HepG2 (cell line): ENCODE measurements around the gene CHN2. TPM values are rescaled to one million over a fixed set of nuclear protein-coding genes. Genes with fewer than 3 reads are reported as not detected.

Experiments
- ARID2 ChIP-seq: sonication (generic); formaldehyde crosslinking; IDR thresholded peaks from 2 replicates; pipeline ENCODE4 v1.8.1; 2022; ENCODE audit warnings: mild to moderate bottlenecking, missing genetic modification reagents, borderline replicate concordance
- CCAR2 ChIP-seq: fragments of 200-400 bp; formaldehyde crosslinking; optimal IDR thresholded peaks from 2 replicates; pipeline ENCODE3; 2018; ENCODE audit warnings: low read depth, mild to moderate bottlenecking, low read length, moderate library complexity
- DMAP1 ChIP-seq: IDR thresholded peaks from 2 replicates; pipeline ENCODE4 v1.6.1; 2016
- ETV5 ChIP-seq: IDR thresholded peaks from 2 replicates; pipeline ENCODE4 v1.6.1; 2018; ENCODE audit warnings: missing biosample characterization, missing genetic modification reagents, inconsistent platforms, borderline replicate concordance
- GTF2F1 ChIP-seq: fragments of 150-350 bp; IDR thresholded peaks from 2 replicates; pipeline ENCODE4 v1.6.1; 2014; ENCODE audit warnings: low read length
- HOXA5 ChIP-seq: sonication (generic); formaldehyde crosslinking; IDR thresholded peaks from 2 replicates; pipeline ENCODE4 v1.4.0; 2020; ENCODE audit warnings: missing genetic modification reagents
- IKZF4 ChIP-seq: sonication (generic); formaldehyde crosslinking; IDR thresholded peaks from 2 replicates; pipeline ENCODE4 v1.5.1; 2020; ENCODE audit warnings: borderline replicate concordance, mild to moderate bottlenecking, low read depth, missing genetic modification reagents; ENCODE audit errors: not compliant biosample characterization
- KLF11 ChIP-seq: IDR thresholded peaks from 2 replicates; pipeline ENCODE4 v1.6.1; 2016; ENCODE audit warnings: missing compliant biosample characterization
- MATR3 ChIP-seq: sonication (generic); formaldehyde crosslinking; IDR thresholded peaks from 2 replicates; pipeline ENCODE4 v1.4.0; 2020; ENCODE audit warnings: missing genetic modification reagents
- MIXL1 ChIP-seq: IDR thresholded peaks from 2 replicates; pipeline ENCODE4 v1.6.1; 2016
- NFE2L1 ChIP-seq: sonication (generic); formaldehyde crosslinking; IDR thresholded peaks from 2 replicates; pipeline ENCODE4 v1.4.0; 2020; ENCODE audit warnings: missing genetic modification reagents, mild to moderate bottlenecking, borderline replicate concordance
- NFYB ChIP-seq: sonication (generic); formaldehyde crosslinking; IDR thresholded peaks from 2 replicates; pipeline ENCODE4 v1.4.0; 2020; ENCODE audit warnings: missing genetic modification reagents
- PCBP2 ChIP-seq: fragments of 200-400 bp; formaldehyde crosslinking; optimal IDR thresholded peaks from 2 replicates; pipeline ENCODE3; 2018; ENCODE audit warnings: low read length, low read depth; ENCODE audit not compliant: poor library complexity, severe bottlenecking
- POLR2AphosphoS2 ChIP-seq: IDR thresholded peaks from 2 replicates; pipeline ENCODE4 v1.6.1; 2011; ENCODE audit warnings: low read depth, low read length, improper control_type of control experiment
- SMAD9 ChIP-seq: sonication (generic); formaldehyde crosslinking; IDR thresholded peaks from 2 replicates; pipeline ENCODE4 v1.5.1; 2020; ENCODE audit warnings: mild to moderate bottlenecking, missing genetic modification reagents
- SOX5 ChIP-seq: IDR thresholded peaks from 2 replicates; pipeline ENCODE4 v1.6.1; 2016; ENCODE audit warnings: borderline replicate concordance
- TEAD3 ChIP-seq: optimal IDR thresholded peaks from 2 replicates; pipeline ENCODE3; 2016; ENCODE audit warnings: borderline replicate concordance
- TSC22D2 ChIP-seq: sonication (generic); formaldehyde crosslinking; IDR thresholded peaks from 2 replicates; pipeline ENCODE4 v1.5.1; 2020; ENCODE audit warnings: missing genetic modification reagents, mild to moderate bottlenecking, borderline replicate concordance
- ZFYVE20 ChIP-seq: sonication (generic); formaldehyde crosslinking; IDR thresholded peaks from 2 replicates; pipeline ENCODE4 v1.8.0; 2023; ENCODE audit warnings: low read depth, mild to moderate bottlenecking, moderate library complexity, missing genetic modification reagents, borderline replicate concordance
- ZMAT3 ChIP-seq: sonication (generic); formaldehyde crosslinking; conservative IDR thresholded peaks from 2 replicates; pipeline ENCODE4 v1.7.0; 2021; ENCODE audit warnings: missing genetic modification reagents
- ZMYM2 ChIP-seq: sonication (generic); formaldehyde crosslinking; IDR thresholded peaks from 2 replicates; pipeline ENCODE4 v1.8.0; 2022; ENCODE audit warnings: mild to moderate bottlenecking, missing genetic modification reagents
- ZNF12 ChIP-seq: sonication (generic); formaldehyde crosslinking; IDR thresholded peaks from 2 replicates; pipeline ENCODE4 v1.5.0; 2020; ENCODE audit warnings: missing genetic modification reagents
- ZNF329 ChIP-seq: sonication (generic); formaldehyde crosslinking; IDR thresholded peaks from 2 replicates; pipeline ENCODE4 v1.9.0; 2021; ENCODE audit warnings: low read depth, mild to moderate bottlenecking, missing genetic modification reagents
- ZNF431 ChIP-seq: sonication (generic); formaldehyde crosslinking; IDR thresholded peaks from 2 replicates; pipeline ENCODE4 v1.9.0; 2022; ENCODE audit warnings: missing genetic modification reagents, low read depth, mild to moderate bottlenecking, borderline replicate concordance
- ZNF451 ChIP-seq: sonication (generic); formaldehyde crosslinking; IDR thresholded peaks from 2 replicates; pipeline ENCODE4 v1.5.0; 2020; ENCODE audit warnings: mild to moderate bottlenecking, missing genetic modification reagents
- ZNF460 ChIP-seq: sonication (generic); formaldehyde crosslinking; IDR thresholded peaks from 2 replicates; pipeline ENCODE4 v1.5.1; 2020; ENCODE audit warnings: missing genetic modification reagents, mild to moderate bottlenecking, borderline replicate concordance
- ZNF674 ChIP-seq: sonication (generic); formaldehyde crosslinking; IDR thresholded peaks from 2 replicates; pipeline ENCODE4 v1.5.0; 2020; ENCODE audit warnings: low read depth, mild to moderate bottlenecking, missing genetic modification reagents
- polyA plus RNA-seq, 8 experiments: library from polyadenylated mRNA; depleted of rRNA in 3 of 8; stranded (reverse) in 7 of 8; unstranded in 1 of 8; fragments of >200 nt; fragmentation: Illumina TruSeq in 4 of 8; extraction: Trizol in 4 of 8; gene quantifications; 2 replicates each; pipeline versions ENCODE4 v1.2.1 to v1.2.3, GENCODE V29; 2011 to 2016; ENCODE audit warnings: low read depth in 4 of 8, missing spikeins in 1 of 8, mixed read lengths in 1 of 8; ENCODE audit not compliant: insufficient read depth in 1 of 8
- total RNA-seq, 5 experiments: library from RNA; depleted of rRNA; stranded (reverse); fragments of >200 nt; fragmentation: Illumina TruSeq; extraction: Trizol; gene quantifications; 2 replicates each; pipeline ENCODE4 v1.2.3, GENCODE V29; 2016; ENCODE audit warnings: low read depth in 1 of 5
- TF ChIP-seq, protein P1 (sequence below): sonication (generic); formaldehyde crosslinking; IDR thresholded peaks from 2 replicates; pipeline ENCODE4 v1.5.1; 2020; ENCODE audit warnings: missing genetic modification reagents, mild to moderate bottlenecking, borderline replicate concordance
- TF ChIP-seq, protein P2 (sequence below): sonication (generic); formaldehyde crosslinking; IDR thresholded peaks from 2 replicates; pipeline ENCODE4 v1.5.0; 2020; ENCODE audit warnings: missing genetic modification reagents
- TF ChIP-seq, protein P3 (sequence below): sonication (generic); formaldehyde crosslinking; IDR thresholded peaks from 2 replicates; pipeline ENCODE4 v1.9.0; 2021; ENCODE audit warnings: missing genetic modification reagents, mild to moderate bottlenecking, borderline replicate concordance
- TF ChIP-seq, protein P4 (sequence below): IDR thresholded peaks from 2 replicates; pipeline ENCODE4 v1.6.1; 2016

Gene CHN2
- total and polyA plus RNA-seq, 2 of the 13 experiments (the other 11 are each of a cell fraction or from before 2014, with no cell fraction given) = 23.5 to 30.5 TPM

DNA sequence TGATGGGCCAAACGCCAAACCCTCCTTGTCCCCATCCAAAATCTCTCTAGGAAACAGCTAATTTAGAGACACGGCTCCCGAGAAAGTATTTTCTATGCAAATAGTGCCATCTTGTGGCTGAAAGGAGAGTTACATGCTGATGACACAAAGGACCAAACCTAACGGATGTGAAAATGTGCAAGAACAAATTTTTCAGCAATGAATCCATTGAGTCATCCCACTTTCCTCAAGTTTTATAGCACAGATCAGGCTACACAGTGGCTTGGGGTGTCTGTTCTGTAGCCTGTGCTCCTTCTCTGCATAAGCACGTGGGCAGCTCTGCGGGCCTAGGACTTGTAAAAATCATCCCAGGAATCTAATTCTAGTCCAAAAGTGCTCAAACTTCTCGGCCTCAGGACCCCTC is 214.3 kb downstream of the CHN2 start (continued):
- TF ChIP-seq, protein P1, sequence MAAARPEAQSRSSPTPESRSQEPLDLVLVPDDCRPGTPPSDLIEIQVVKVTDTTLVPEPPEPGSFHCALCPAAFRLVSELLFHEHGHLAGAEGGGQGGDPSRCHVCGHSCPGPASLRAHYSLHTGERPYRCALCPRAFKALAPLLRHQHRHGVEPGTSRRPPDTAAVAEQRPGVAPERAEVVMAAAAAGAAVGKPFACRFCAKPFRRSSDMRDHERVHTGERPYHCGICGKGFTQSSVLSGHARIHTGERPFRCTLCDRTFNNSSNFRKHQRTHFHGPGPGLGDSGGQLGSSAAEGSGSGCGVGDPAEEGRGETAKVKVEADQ (CRISPR knock-in tag) = no peak
- TF ChIP-seq ZNF329 (CRISPR knock-in tag) (no peak), ETV5 (CRISPR knock-in tag) (no peak), SMAD9 (no peak), CCAR2 (no peak), KLF11 (CRISPR knock-in tag) (no peak), ZNF12 (CRISPR knock-in tag) (no peak), ZNF451 (CRISPR knock-in tag) (no peak), DMAP1 (CRISPR knock-in tag) (no peak), GTF2F1 (no peak), ZNF460 (CRISPR knock-in tag) (no peak), SOX5 (CRISPR knock-in tag) (peak; percentile 21; the same call in 1 of the 2 replicates), ZNF674 (CRISPR knock-in tag) (no peak), POLR2AphosphoS2 (no peak), IKZF4 (CRISPR knock-in tag) (no peak), MATR3 (CRISPR knock-in tag) (no peak), PCBP2 (no peak), MIXL1 (CRISPR knock-in tag) (no peak), NFE2L1 (no peak), TEAD3 (CRISPR knock-in tag) (peak; percentile 41), ARID2 (CRISPR knock-in tag) (no peak), ZMYM2 (CRISPR knock-in tag) (no peak), NFYB (CRISPR knock-in tag) (no peak), ZNF431 (CRISPR knock-in tag) (no peak), HOXA5 (CRISPR knock-in tag) (no peak), ZMAT3 (no peak), TSC22D2 (CRISPR knock-in tag) (no peak), ZFYVE20 (no peak)
- TF ChIP-seq, protein P2, sequence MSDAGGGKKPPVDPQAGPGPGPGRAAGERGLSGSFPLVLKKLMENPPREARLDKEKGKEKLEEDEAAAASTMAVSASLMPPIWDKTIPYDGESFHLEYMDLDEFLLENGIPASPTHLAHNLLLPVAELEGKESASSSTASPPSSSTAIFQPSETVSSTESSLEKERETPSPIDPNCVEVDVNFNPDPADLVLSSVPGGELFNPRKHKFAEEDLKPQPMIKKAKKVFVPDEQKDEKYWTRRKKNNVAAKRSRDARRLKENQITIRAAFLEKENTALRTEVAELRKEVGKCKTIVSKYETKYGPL (CRISPR knock-in tag) = no peak
- TF ChIP-seq, protein P3, sequence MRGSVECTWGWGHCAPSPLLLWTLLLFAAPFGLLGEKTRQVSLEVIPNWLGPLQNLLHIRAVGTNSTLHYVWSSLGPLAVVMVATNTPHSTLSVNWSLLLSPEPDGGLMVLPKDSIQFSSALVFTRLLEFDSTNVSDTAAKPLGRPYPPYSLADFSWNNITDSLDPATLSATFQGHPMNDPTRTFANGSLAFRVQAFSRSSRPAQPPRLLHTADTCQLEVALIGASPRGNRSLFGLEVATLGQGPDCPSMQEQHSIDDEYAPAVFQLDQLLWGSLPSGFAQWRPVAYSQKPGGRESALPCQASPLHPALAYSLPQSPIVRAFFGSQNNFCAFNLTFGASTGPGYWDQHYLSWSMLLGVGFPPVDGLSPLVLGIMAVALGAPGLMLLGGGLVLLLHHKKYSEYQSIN (CRISPR knock-in tag) = no peak
- TF ChIP-seq, protein P4, sequence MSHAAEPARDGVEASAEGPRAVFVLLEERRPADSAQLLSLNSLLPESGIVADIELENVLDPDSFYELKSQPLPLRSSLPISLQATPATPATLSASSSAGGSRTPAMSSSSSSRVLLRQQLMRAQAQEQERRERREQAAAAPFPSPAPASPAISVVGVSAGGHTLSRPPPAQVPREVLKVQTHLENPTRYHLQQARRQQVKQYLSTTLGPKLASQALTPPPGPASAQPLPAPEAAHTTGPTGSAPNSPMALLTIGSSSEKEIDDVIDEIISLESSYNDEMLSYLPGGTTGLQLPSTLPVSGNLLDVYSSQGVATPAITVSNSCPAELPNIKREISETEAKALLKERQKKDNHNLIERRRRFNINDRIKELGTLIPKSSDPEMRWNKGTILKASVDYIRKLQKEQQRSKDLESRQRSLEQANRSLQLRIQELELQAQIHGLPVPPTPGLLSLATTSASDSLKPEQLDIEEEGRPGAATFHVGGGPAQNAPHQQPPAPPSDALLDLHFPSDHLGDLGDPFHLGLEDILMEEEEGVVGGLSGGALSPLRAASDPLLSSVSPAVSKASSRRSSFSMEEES (CRISPR knock-in tag) = 0 out of 2 replicates have a peak, but pooled peaks have one; percentile 33
